BLaER1 (cell line): ENCODE data around the gene PKDREJ.

Experiments
- H3K27ac ChIP-seq: shearing (Covaris generic); formaldehyde crosslinking; 2 replicates; pipeline ENCODE4 v1.8.1; 2022
- H3K27me3 ChIP-seq: shearing (Covaris generic); formaldehyde crosslinking; 2 replicates; pipeline ENCODE4 v1.8.1; 2022
- H3K36me3 ChIP-seq: shearing (Covaris generic); formaldehyde crosslinking; 2 replicates; pipeline ENCODE4 v1.8.1; 2022
- H3K4me1 ChIP-seq: shearing (Covaris generic); formaldehyde crosslinking; 2 replicates; pipeline ENCODE4 v1.8.1; 2022
- H3K4me2 ChIP-seq: shearing (Covaris generic); formaldehyde crosslinking; 2 replicates; pipeline ENCODE4 v1.8.1; 2022
- H3K4me3 ChIP-seq: shearing (Covaris generic); formaldehyde crosslinking; 2 replicates; pipeline ENCODE4 v1.8.1; 2022
- H3K9ac ChIP-seq: shearing (Covaris generic); formaldehyde crosslinking; 2 replicates; pipeline ENCODE4 v1.8.1; 2022
- H3K9me3 ChIP-seq: shearing (Covaris generic); formaldehyde crosslinking; 2 replicates; pipeline ENCODE4 v1.8.1; 2022
- H4K20me1 ChIP-seq: shearing (Covaris generic); formaldehyde crosslinking; 2 replicates; pipeline ENCODE4 v1.8.1; 2022
- Cebpa-rat ChIP-seq: shearing (Covaris generic); IDR thresholded peaks from 2 replicates; pipeline ENCODE4 v1.8.1; 2022

PKDREJ gene

GRCh38 chr22:46251266-46251665, 11.9 kb downstream of the PKDREJ start:
- Histone ChIP-seq H3K4me3 (peak overlapping the region; percentile 84), H3K4me2 (peak overlapping the region; percentile 81), H3K27me3 (no peaks in the 10 kb centered on the region), H3K36me3 (0 out of 2 replicates have a peak, but pooled peaks cover 10% of the 10 kb centered on the region), H4K20me1 (no peaks in the 10 kb centered on the region), H3K9me3 (peaks cover 3% of the 10 kb centered on the region), H3K27ac (peak overlapping the region; percentile 97), H3K9ac (peak overlapping the region; percentile 92), H3K4me1 (peaks cover 57% of the 10 kb centered on the region)
- no peak for TF ChIP-seq Cebpa-rat

- Histone ChIP-seq H3K27me3 (no peaks in the 10 kb centered on the region), H3K27ac (peak overlapping the region; percentile 97), H3K9ac (peak overlapping the region; percentile 92), H3K4me2 (peak overlapping the region; percentile 81), H3K9me3 (peaks cover 3% of the 10 kb centered on the region), H4K20me1 (no peaks in the 10 kb centered on the region), H3K4me1 (peaks cover 62% of the 10 kb centered on the region), H3K4me3 (peak overlapping the region; percentile 84), H3K36me3 (0 out of 2 replicates have a peak, but pooled peaks cover 10% of the 10 kb centered on the region)
- TF ChIP-seq Cebpa-rat, result no peak
These were observed 12.4 kb downstream of the PKDREJ start for GRCh38 chr22:46250783-46251125.

- no peak for TF ChIP-seq Cebpa-rat
- H3K27me3 ChIP-seq, result no peaks in the 10 kb centered on the region
- peaks cover 66% of the 10 kb centered on the region for H3K4me1 ChIP-seq
- peak within 1 kb of the TSS; percentile 81 for H3K4me2 ChIP-seq
- H3K9me3 ChIP-seq, result peaks cover 3% of the 10 kb centered on the region
- peak within 1 kb of the TSS; percentile 84 for H3K4me3 ChIP-seq
- H3K27ac ChIP-seq, result peak within 1 kb of the TSS; percentile 97
- no peaks in the 10 kb centered on the region for H4K20me1 ChIP-seq
- H3K36me3 ChIP-seq, result 0 out of 2 replicates have a peak, but pooled peaks cover 10% of the 10 kb centered on the region
- H3K9ac ChIP-seq, result peak within 1 kb of the TSS; percentile 92
These were observed 12.9 kb downstream of the PKDREJ start, which contains the start of gene CDPF1 for GRCh38 chr22:46250035-46250782. CDPF1 (minus strand) TSS chr22:46250293; CDS start chr22:46248284, 2,009 bp downstream.

GRCh38 chr22:46247443-46247975, 15.6 kb downstream of the PKDREJ start:
- Histone ChIP-seq H3K4me1 (peaks cover 81% of the 10 kb centered on the region), H3K27me3 (no peaks in the 10 kb centered on the region), H3K9ac (no peak overlapping the region), H3K4me2 (peak overlapping the region; percentile 81), H4K20me1 (no peaks in the 10 kb centered on the region), H3K4me3 (no peak overlapping the region), H3K9me3 (no peaks in the 10 kb centered on the region; the same call in 1 of the 2 replicates), H3K27ac (peak overlapping the region; percentile 82; the same call in 1 of the 2 replicates), H3K36me3 (peaks cover 34% of the 10 kb centered on the region)
- no peak for TF ChIP-seq Cebpa-rat

GRCh38 chr22:46246178-46246577, 17.0 kb downstream of the PKDREJ start:
- Histone ChIP-seq H3K4me3 (no peak overlapping the region), H3K4me1 (peaks cover 92% of the 10 kb centered on the region), H3K9ac (no peak overlapping the region), H4K20me1 (no peaks in the 10 kb centered on the region), H3K27ac (peak overlapping the region; percentile 62; the same call in 1 of the 2 replicates), H3K4me2 (peak overlapping the region; percentile 33), H3K36me3 (peaks cover 34% of the 10 kb centered on the region), H3K9me3 (no peaks in the 10 kb centered on the region; the same call in 1 of the 2 replicates), H3K27me3 (no peaks in the 10 kb centered on the region)
- no peak for TF ChIP-seq Cebpa-rat

- H3K9ac ChIP-seq, result no peak overlapping the region
- no peaks in the 10 kb centered on the region for H3K9me3 ChIP-seq
- peaks cover 34% of the 10 kb centered on the region for H3K36me3 ChIP-seq
- peaks cover 92% of the 10 kb centered on the region for H3K4me1 ChIP-seq
- no peaks in the 10 kb centered on the region for H4K20me1 ChIP-seq
- no peak for TF ChIP-seq Cebpa-rat
- H3K27me3 ChIP-seq, result no peaks in the 10 kb centered on the region
- no peak overlapping the region for H3K4me3 ChIP-seq
- peak overlapping the region; percentile 62 for H3K27ac ChIP-seq
- peak overlapping the region; percentile 33 for H3K4me2 ChIP-seq
These were observed 17.6 kb downstream of the PKDREJ start for GRCh38 chr22:46245511-46245910.

GRCh38 chr22:46244771-46245170, 18.4 kb downstream of the PKDREJ start:
- H3K4me1 ChIP-seq, result peaks cover 97% of the 10 kb centered on the region
- H3K27ac ChIP-seq, result peak overlapping the region; percentile 62
- H3K4me3 ChIP-seq, result no peak overlapping the region

GRCh38 chr22:46242076-46242475, 21.1 kb downstream of the PKDREJ start:
- no peaks in the 10 kb centered on the region for H3K9me3 ChIP-seq
- H3K27ac ChIP-seq, result peak overlapping the region; percentile 97
- H3K27me3 ChIP-seq, result no peaks in the 10 kb centered on the region
- peak overlapping the region; percentile 98 for H3K4me2 ChIP-seq
- H3K4me3 ChIP-seq, result no peak overlapping the region
- H4K20me1 ChIP-seq, result no peaks in the 10 kb centered on the region
- H3K36me3 ChIP-seq, result peaks cover 41% of the 10 kb centered on the region
- 0 out of 2 replicates have a peak overlapping the region, but pooled peaks have one; percentile 57 for H3K9ac ChIP-seq
- H3K4me1 ChIP-seq, result peaks cover 99% of the 10 kb centered on the region
- TF ChIP-seq Cebpa-rat, result no peak

More at GRCh38 chr22:46244771-46245170, 18.4 kb downstream of the PKDREJ start:
- TF ChIP-seq Cebpa-rat, result no peak
- no peaks in the 10 kb centered on the region for H3K9me3 ChIP-seq
- no peaks in the 10 kb centered on the region for H3K27me3 ChIP-seq
- no peaks in the 10 kb centered on the region for H4K20me1 ChIP-seq
- H3K36me3 ChIP-seq, result peaks cover 34% of the 10 kb centered on the region
- H3K4me2 ChIP-seq, result peak overlapping the region; percentile 33
- H3K9ac ChIP-seq, result no peak overlapping the region

GRCh38 chr22:46241396-46242007, 21.6 kb downstream of the PKDREJ start:
- Histone ChIP-seq H3K9ac (peak overlapping the region; percentile 57; the same call in 1 of the 2 replicates), H3K36me3 (peaks cover 40% of the 10 kb centered on the region)
- no peak for TF ChIP-seq Cebpa-rat

GRCh38 chr22:46240907-46241306, 22.2 kb downstream of the PKDREJ start:
- Histone ChIP-seq H3K27ac (peak overlapping the region; percentile 97), H3K27me3 (no peaks in the 10 kb centered on the region), H4K20me1 (no peaks in the 10 kb centered on the region), H3K36me3 (peaks cover 37% of the 10 kb centered on the region), H3K4me3 (no peak overlapping the region), H3K4me2 (peak overlapping the region; percentile 98), H3K9ac (peak overlapping the region; percentile 77), H3K4me1 (peaks cover 99% of the 10 kb centered on the region), H3K9me3 (no peaks in the 10 kb centered on the region)
- TF ChIP-seq Cebpa-rat, result no peak

More at GRCh38 chr22:46241396-46242007, 21.6 kb downstream of the PKDREJ start:
- H4K20me1 ChIP-seq, result no peaks in the 10 kb centered on the region
- H3K9me3 ChIP-seq, result no peaks in the 10 kb centered on the region
- peak overlapping the region; percentile 98 for H3K4me2 ChIP-seq
- no peak overlapping the region for H3K4me3 ChIP-seq
- H3K27ac ChIP-seq, result peak overlapping the region; percentile 97
- H3K4me1 ChIP-seq, result peaks cover 99% of the 10 kb centered on the region
- H3K27me3 ChIP-seq, result no peaks in the 10 kb centered on the region
